Fibroblast of lung (primary cell): ENCODE data around the gene GPR149.

Experiments used
- CTCF ChIP-seq, 2 donors: IDR thresholded peaks in 1 of 2; conservative IDR thresholded peaks in 1 of 2; 1 replicate in 1 of 2; 2 replicates in 1 of 2; pipeline ENCODE4 v1.5.1; 2011 to 2012; ENCODE audit warnings: low read length in 2 of 2, control low read depth in 1 of 2, inconsistent platforms in 1 of 2, low read depth in 1 of 2, mild to moderate bottlenecking in 1 of 2
- EZH2 ChIP-seq: IDR thresholded peaks from 2 replicates; pipeline ENCODE4 v1.5.1; 2012; ENCODE audit warnings: low read length, control low read depth, mild to moderate bottlenecking; ENCODE audit errors: missing control alignments

GRCh38 chr3:154338570-154338969 is 91.4 kb downstream of the GPR149 start:
- TF ChIP-seq CTCF (conservative IDR thresholded peaks at IDR 0.05 in 1 of 2, IDR thresholded peaks at IDR 0.05 in 1 of 2; ENCODE audit: low read depth in 1 of 2, low read length in 2 of 2): no peak
- no peak for TF ChIP-seq EZH2
